KG1 (cell line): ENCODE data around the gene NOTO.
"Not testable (repeated sequence)": the region's sequence is repeated elsewhere in the genome, so short reads cannot be mapped to it uniquely, and the experiment has no call there.

Experiments used
- DNase-seq: peaks from one replicate; lab custom pipeline; 2025; lab: John Stamatoyannopoulos, UW

Gene NOTO

DNA sequence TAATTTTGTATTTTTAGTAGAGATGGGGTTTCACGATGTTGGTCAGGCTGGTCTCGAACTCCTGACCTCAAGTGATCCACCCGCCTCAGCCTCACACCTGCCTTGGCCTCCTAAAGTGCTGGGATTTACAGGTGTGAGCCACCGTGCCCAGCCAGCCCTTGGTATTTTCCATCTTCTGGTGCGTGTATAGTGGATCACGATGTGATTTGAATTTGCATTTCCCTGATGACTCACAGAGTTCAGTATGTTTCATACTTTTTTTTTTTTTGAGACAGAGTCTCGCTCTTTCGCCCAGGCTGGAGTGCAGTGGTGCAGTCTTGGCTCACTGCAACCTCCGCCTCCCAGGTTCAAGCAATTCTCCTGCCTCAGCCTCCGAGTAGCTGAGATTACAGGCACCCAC, 2.1 kb upstream of the NOTO start:
- DNase-seq = not testable (repeated sequence)

DNA sequence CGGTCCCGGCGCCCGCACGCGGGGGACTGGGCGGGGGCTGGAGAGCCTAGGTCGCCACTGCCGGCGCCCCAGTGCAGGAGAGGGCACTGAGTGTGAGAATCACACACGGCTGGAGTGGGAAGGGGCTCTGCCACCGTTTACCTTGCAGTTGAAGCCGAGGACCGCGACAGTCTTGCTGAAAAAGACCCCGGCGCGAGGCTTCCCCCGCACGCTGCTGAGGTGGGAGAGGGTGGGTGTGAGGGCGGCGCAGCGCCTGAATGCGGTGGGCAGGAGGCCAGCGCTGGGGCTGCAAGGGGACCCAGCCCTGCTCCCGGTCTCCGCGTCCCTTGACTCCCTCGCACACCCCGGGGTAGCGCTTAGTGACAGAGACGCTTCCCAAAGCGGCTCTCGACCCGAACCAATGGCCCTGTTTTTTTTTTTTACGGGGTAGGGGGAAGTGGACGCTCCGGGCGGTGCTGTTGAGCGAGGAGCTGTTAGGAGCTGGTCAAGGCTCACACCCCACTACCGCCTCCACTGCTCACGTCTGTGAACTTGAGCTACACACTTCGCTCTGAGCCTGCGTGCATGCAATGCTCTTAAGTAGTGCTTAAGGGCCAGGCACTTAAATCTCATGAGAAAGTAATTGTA, 794 bp downstream of the NOTO start:
- DNase-seq = no peak

DNA sequence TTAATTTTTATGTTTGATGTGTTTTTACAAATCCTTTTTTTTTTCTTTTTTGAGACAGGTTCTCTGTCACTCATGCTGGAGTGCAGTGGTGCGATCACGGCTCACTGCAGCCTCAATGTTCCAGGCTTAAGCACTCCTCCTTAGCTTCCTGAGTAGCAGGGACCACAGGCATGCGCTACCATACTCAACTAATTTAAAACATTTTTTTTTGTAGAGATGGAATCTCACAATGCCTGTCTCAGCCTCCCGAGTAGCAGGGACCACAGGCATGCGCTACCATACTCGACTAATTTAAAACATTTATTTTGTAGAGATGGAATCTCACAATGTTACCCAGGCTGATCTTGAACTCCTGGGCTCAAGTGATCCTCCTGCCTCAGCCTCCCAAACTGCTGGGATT, 3.2 kb downstream of the NOTO start:
- DNase-seq = no peak

DNA sequence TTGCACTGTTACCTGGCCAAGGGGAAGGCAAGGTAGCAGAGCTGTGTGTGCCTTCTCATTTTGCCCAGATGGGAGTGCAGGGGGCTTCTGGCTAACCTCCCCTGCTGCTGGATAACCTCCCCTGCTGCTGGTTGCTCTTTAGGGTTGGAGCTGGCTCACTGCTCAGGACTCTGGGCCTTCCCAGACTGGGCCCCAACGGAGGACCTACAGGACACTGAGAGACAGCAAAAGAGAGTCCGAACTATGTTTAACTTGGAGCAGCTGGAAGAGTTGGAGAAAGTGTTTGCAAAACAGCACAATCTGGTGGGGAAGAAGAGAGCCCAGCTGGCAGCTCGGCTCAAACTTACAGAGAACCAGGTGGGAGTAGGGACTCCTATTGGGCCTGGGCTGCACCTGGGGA, 5.9 kb downstream of the NOTO start:
- DNase-seq = no peak

DNA sequence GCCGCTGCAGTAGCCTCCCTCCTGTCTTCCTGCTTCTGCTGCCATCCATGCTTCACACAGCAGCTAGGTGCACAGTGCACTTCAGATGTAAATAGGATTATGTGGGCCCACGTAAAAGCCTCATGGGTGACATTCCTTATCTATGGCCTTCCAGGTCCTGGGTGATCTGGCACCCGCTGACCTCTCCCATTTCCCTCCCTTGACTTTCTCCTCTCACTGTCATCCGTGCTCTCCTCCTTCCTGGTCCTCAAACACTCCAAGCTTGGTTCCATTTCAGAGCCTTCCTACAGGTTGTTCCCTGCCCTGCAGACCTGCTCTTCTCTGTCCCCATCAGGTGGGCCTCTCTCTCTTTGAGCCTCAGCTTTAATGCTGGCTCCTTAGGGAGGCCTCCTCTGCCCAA, 7.6 kb downstream of the NOTO start:
- no peak for DNase-seq

DNA sequence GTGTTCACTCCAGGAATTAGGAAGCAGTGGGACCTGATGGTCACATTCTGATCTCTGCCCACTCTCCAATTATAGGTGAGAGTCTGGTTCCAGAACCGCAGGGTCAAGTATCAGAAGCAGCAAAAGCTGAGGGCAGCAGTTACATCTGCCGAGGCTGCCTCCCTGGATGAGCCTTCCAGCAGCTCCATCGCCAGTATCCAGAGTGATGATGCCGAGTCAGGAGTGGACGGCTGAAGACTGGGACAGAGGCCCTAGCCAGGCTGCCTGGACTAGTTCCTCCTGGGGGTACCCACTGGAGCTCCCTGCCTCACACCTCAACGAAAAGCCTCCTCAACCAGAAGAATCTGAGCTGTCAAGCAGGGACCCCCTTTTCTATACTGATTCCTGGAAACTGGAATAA, 8.3 kb downstream of the NOTO start:
- DNase-seq = no peak

DNA sequence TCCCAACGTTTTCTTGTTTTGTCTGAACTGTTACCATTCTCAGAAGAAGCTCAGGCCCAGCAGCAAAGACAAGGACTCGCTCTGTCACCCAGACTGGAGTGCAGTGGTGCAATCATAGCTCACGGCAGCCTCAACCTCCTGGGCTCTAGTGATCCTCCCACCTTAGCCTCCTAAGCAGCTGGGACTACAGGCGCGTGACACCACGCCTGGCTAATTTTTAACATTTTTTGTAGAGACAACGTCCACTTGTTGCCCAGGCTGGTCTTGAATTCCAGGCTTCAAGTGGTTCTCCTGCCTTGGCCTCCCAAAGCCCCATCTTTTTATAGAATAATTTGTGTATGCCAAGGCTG, 9.7 kb downstream of the NOTO start:
- DNase-seq = no peak

DNA sequence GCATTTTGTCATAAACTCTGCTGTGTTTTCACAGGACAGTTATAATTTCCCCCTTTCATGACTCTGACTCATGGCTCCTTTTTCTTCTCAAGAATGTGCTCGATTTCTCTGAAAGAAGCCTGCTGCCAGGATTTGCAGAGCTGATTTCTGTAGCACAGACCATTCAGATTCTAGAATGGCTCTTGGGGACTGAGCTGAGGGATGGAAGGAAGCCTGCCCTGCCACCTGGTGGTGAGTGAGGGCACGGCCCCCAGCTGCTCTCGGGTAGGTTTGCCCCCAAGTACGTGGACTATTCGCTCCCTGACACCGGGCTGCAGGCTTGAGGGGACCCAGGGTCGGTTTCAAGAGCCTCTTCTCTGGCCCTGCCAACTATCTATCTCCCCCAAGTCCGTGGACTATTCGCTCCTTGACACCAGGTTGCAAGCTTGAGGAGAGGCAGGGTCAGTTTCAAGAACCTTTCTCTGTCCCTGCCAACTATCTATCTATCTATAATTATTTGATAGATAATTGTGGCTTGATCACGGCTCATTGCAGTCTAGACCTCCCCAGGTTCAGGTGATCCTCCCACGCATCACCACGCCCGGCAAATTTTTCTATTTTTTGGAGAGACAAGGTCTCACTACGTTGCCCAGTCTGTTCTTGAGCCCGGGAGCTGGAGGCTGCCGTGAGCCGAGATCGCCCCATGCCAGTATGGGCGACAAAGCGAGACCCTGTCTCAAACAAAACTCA, 10.2 kb downstream of the NOTO start:
- DNase-seq = peak; percentile 54

DNA sequence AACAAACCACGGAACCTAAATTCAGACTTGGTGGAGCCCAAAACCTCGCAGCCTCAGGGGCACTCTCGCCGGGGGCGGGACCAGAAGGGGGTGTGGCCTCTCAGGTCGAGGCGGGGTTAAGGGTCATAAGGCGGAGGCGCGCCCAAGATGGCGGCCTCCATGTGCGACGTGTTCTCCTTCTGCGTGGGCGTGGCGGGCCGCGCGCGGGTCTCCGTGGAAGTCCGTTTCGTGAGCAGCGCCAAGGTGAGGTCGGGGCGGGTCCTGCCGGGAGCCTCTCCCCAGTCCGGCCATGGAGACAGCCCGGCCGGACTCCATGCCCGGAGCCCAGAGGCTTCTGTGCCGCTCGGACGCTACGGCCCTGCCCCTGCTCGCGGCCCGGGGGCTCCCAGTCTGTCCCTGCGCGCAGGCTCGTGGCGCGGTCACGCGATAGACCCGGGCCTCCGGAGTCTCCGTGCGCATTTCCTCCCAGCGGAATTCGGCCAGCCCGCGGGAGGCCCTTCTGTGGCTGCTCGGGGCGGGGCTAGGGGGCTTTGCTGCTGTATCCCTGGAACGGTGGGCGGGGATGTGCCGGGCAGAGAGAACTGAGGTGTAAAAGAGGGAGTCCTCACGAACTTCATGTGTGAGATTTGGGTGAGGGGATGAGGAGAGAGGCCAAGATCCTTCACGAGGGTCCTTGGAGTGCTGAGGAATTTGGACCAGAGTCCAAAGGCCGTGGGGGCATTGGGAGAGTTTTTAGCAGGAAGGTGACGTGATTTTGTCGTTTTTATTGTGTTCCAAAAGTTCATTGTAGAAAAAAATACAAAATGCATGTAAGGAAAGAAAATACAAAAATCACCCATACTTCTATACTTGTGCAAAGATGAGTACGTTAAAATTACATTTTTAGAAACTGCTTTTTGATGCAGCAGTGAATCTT, 12.0 kb downstream of the NOTO start, which contains the start of gene SMYD5:
SMYD5 (plus strand) TSS at position 126 of the 916 bp plus-strand sequence; CDS start at position 148, 22 bp downstream.
- DNase-seq = peak; percentile 87

DNA sequence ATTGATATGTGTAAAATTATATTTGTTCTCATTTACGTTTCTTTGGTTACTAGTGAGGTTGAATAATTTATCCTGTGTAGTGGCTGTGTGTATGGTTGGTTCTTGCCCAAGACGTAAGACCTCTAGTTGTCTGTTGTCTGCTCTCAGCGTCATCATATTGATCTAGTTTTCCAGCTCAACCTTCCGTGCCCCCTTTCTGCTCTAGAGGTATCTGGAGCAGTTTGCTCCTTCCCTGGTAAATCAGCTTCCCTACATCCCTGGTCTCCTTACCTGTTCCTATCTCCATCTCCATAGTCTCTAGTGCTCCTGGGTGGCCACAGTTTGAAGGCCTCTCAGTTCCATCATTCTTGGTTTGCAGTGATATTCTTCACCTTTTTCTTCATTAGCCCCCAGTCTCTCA, 12.9 kb downstream of the NOTO start:
- DNase-seq = no peak

DNA sequence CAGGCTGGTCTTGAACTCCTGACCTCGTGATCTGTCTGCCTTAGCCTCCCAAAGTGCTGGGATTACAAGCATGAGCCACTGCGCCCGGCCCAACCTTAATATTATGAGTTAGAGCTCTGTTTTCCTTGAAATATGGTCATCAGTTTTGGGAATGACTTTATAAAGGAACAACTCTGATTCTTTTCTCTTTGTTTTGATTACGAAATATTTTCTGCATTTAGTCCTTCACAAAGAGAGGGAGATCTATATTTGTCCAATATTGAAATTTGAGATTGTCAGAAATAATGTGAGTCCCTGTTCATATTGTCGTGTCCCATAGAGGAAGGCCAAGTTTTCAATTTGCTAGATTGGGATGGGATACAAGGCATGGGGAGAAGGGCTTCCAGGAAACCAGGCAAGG, 14.8 kb downstream of the NOTO start:
- DNase-seq = no peak

DNA sequence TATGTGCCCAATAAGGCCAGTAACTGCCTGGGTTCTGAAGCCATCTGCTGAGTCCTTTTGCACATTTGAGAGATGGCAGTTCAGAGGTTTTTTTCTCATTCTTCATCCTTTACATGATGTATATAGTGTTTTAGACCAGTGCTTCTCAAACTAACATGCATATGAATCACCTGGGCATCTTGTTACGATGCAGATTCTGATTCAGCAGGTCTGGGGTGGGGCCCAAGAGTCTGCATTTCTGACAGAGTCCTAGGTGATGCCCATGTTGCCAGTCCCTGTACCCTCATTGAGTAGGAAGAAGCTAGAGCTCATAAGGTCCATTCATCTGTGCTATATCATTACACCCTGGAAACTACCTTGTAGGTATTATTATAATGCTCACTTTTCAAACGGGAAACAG, 15.5 kb downstream of the NOTO start:
- no peak for DNase-seq

DNA sequence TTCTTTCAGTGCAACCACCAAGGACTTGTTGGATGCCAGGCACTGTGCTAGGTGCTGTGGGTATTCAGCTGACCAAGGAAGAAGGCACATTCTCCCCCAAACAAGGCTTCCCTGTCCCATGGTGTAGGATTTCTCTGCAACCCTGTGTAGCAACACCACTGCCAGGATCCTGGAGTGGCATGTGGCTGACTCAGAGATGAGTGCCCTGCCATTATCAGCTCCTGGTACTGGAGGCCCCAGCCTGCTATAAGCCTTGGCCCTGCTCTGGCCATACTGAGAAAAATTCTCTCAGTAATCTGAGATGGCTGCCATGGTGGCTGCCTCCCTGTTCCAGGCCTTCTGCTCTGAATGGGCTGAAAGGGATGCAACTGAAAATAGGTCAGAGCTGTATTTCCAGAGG, 15.9 kb downstream of the NOTO start:
- DNase-seq = no peak

DNA sequence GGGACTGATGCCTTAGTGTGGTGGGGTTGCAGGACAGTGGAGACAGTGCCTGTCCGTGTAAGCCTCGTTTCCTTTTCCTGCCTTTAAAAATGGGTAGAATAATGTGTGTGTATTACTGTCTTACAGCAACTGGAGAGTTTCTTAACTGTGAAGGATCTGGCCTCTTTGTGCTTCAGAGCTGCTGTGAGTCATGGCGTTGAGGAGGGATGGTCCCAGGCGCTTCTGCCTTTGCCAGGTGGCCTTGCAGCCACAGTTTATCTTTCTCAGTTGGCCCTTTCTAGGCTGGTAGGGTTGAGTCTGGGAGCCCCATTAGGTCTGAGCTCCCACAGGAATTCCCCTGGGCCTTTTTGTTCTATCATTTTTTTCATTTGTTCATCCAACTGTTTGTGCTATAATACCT, 21.4 kb downstream of the NOTO start:
- DNase-seq = no peak

DNA sequence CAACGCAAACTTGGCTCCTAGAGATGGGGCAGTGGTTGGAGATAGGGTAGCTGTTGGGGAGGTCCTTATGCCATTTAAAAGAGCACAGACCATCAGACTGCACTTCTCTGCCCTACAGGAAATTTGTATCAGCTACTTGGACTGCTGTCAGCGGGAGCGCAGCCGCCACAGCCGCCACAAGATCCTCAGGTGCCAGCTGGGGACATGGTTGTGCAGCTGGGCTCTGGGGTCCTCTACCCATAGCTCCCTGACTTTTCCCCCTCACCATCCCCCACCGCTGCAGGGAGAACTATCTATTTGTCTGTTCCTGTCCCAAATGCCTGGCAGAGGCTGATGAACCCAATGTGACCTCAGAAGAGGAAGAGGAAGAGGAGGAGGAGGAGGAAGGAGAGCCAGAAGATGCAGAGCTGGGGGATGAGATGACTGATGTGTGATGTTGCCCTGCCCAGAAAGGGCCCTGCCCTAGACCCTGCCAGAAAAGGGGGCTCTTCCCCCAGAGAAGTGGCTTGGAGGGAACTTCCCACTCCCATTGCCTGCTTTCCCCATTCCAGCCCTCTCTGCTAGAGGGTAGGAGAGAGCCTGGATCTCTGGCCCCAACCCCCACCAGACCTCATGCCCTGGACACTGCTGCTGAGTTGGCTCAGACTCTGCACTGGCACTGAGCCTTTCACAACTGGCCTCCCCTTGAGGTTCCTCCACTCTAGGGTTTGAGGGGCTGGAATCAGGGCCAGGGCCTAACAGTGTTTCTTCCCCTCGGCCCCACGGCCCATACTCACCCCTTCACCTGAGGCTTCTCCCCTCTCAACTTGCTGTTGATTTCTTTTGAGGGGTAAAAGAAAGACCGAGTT, 23.4 kb downstream of the NOTO start:
- no peak for DNase-seq

DNA sequence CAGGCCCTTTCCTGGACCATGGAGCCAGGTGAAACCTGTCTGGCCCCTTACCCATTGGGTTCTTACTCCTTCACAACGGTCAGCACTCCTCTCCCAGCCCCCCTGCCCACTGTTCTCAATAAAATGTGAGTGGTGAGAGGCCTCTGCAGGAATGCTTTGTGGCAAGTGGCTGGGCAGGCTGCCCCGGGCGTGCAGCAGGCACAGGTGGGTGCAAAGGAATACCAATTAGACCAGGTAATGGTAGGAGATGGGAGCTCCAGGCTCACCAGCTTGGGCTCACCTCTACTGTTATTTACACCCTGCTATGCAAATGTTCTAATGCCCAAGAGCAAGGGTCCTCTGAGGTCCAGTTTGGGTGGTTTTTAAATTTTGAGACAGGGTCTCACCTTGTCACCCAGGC, 24.7 kb downstream of the NOTO start:
- no peak for DNase-seq

DNA sequence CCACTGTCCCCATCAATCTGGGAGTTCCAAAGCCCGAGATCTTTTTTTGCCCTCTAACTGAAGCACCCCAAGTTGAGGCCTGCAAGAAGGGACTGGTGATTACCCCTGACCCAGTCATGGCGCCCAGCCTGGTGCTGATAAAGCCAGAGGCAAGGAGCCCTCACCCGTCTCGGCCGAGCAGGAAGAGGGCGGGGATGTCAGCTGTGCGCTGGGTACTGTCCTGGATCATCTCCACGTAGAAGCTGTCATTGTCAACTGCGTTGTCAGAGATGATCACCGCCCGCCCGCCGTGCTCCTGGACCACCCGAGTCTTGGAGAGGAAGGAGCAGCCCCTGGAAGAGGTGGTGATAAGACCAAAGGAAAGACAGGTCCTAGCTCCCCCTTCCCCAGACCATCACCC, 26.3 kb downstream of the NOTO start:
- no peak for DNase-seq

DNA sequence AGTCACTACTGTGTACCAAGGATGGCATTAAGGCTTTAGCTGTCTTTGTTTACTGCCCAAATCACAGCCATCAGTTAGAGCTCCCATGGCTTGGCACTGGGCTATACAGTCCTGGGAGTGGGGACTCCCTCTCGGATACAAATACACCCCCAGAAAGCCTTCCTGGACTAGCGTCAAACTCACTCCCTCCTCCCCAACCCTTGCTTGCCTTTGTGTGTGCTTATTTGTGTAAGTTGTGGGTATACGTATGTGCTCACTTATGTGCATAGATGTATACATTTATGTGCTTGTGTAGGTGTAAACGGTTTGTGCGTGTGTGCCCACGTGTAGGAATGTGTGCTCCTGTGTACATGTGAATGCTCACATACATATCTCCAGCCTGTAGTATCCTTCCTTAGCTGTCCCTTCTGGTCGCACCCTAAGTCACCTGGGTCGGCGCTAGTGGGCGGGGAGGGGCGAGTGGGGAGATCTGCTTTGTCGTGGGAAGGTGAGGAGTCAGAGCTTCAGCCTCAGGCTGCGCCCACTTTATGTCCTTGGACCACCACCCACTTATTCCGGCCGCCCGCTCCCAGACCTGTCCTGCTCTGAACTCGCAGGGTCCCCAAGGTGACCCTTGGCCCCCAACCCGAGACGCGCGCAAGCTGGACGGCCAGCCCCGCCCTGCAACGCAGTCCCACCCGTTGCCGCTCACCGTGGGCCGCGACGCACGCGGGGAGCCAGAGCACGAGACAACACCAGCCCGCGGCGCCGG, 30.2 kb downstream of the NOTO start:
- DNase-seq = no peak

DNA sequence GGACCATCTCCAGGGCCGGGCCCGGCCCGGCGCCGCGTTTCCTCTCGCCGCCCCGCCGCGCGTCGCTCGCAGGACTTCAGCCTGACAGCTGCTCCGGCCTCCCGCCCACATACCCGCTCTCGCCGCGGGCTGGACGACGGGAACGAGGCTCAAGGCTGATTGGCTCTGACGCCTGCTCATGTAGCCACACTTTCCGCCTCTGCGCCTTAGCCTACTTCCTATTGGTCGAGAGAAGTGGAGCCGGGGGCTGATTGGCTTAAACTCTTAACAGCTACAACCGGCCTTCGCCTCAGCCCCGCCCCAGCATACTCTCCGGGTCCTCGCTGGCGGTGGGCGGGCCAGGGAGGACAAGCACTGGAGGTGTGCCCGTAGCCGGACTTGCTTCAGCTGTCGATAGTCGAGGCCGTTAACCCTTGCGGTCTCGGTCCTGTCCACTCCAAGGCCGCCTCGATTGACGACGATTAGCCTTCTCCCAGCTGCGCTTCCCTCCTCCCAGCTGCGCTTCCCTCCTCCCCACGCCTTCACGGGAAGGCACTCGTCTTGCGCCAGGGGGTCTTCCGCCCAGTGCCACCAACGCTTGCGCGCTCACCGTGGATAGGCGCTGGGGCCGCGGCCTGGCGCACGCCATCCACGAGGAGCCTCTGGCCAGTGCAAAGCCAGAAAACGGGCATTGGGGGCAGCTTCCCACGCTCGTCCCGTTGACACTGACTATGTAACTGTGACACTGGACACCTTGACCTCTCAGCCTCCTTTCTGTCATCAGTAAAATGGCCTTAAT, 31.0 kb downstream of the NOTO start, which contains the start of gene PRADC1:
PRADC1 (minus strand) TSS at position 86 of the 778 bp plus-strand sequence; CDS start at position 7, 79 bp downstream.
- peak; percentile 89 for DNase-seq
